Vagina (tissue), 2 donors: ENCODE data around the gene TLE7. TPM values are rescaled to one million over a fixed set of nuclear protein-coding genes. Genes with fewer than 3 reads are reported as not detected.

Experiments
- DNase-seq, 2 donors: peaks; one replicate each; pipeline ENCODE4 v3.0.0-alpha.2; 2017; ENCODE audit errors: extremely low spot score in 2 of 2
- H3K27ac ChIP-seq: fragments of 200-600 bp; sonication (generic); one replicate; pipeline ENCODE4 v1.5.1; 2019
- H3K27me3 ChIP-seq: fragments of 200-600 bp; sonication (generic); one replicate; pipeline ENCODE4 v1.5.1; 2019
- H3K36me3 ChIP-seq, 2 donors: fragments of 200-600 bp; sonication (generic); one replicate each; pipeline ENCODE4 v1.5.1; 2017 to 2019
- H3K4me1 ChIP-seq: fragments of 200-600 bp; sonication (generic); one replicate; pipeline ENCODE4 v1.5.1; 2019
- H3K4me3 ChIP-seq, 2 donors: fragments of 200-600 bp; sonication (generic); 1 replicate in 1 of 2; 2 replicates in 1 of 2; pipeline ENCODE4 v1.5.1; 2016 to 2019
- H3K9me3 ChIP-seq: fragments of 200-600 bp; sonication (generic); one replicate; pipeline ENCODE4 v1.5.1; 2019
- POLR2A ChIP-seq, 2 donors: fragments of 450-650 bp; IDR thresholded peaks; one replicate each; pipeline ENCODE4 v1.6.1; 2017; ENCODE audit warnings: antibody characterized with exemption in 2 of 2, mild to moderate bottlenecking in 2 of 2, moderate library complexity in 2 of 2
- POLR2AphosphoS5 ChIP-seq, 2 donors: sonication (generic); formaldehyde crosslinking; IDR thresholded peaks; one replicate each; pipeline ENCODE4 v1.9.0; 2017; ENCODE audit warnings: antibody characterized with exemption in 2 of 2, mild to moderate bottlenecking in 2 of 2, low read depth in 1 of 2; ENCODE audit not compliant: insufficient read depth in 1 of 2
- intact Hi-C: fragments of 100-400 bp; cut with DNase I; formaldehyde crosslinking; loops from one replicate; pipeline ENCODE4 v1.15.1; 2023
- total RNA-seq: library from RNA; depleted of rRNA; stranded (reverse); fragments of >200 nt; gene quantifications from one replicate; pipeline ENCODE4 v1.2.3, GENCODE V29; 2016
- TF ChIP-seq, protein P1 (sequence below), 3 experiments: fragments of 450-650 bp in 2 of 3; fragments of 200-600 bp in 1 of 3; sonication (generic) in 1 of 3; IDR thresholded peaks; one replicate each; pipeline ENCODE4 v1.5.1; 2017 to 2019; ENCODE audit warnings: antibody characterized with exemption in 3 of 3, mild to moderate bottlenecking in 2 of 3, moderate library complexity in 2 of 3

The TLE7 gene
- total RNA-seq, 1 donor from 2014 or later = not detected

DNA sequence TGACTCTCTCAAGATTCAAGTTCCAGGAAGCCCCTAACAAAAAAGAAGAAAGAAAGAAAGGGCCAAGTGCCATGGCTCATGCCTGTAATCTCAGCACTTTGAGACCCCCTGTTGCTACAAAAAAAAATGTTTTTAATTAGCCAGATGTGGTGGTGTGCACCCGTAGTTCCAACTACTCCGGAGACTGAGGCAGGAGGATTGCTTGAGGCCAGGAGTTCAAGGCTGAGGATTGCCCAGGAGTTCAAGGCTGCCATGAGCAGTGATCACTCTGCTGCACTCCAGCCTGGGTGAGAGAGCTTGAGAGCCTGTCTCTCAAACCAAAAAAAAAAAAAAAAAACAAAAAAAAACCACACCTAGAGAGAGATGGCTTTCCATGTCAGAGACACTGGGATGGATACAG, 18.8 kb downstream of the TLE7 start:
- Histone ChIP-seq H3K27me3 (peaks cover 4% of the 10 kb centered on the region), H3K4me1 (no peaks in the 10 kb centered on the region), H3K27ac (no peak overlapping the region), H3K36me3 (no peaks in the 10 kb centered on the region), H3K4me3 (no peak overlapping the region), H3K9me3 (no peaks in the 10 kb centered on the region)
- DNase-seq = no peak
- no peak for TF ChIP-seq POLR2A (IDR thresholded peaks at IDR 0.05)
- TF ChIP-seq, protein P1, sequence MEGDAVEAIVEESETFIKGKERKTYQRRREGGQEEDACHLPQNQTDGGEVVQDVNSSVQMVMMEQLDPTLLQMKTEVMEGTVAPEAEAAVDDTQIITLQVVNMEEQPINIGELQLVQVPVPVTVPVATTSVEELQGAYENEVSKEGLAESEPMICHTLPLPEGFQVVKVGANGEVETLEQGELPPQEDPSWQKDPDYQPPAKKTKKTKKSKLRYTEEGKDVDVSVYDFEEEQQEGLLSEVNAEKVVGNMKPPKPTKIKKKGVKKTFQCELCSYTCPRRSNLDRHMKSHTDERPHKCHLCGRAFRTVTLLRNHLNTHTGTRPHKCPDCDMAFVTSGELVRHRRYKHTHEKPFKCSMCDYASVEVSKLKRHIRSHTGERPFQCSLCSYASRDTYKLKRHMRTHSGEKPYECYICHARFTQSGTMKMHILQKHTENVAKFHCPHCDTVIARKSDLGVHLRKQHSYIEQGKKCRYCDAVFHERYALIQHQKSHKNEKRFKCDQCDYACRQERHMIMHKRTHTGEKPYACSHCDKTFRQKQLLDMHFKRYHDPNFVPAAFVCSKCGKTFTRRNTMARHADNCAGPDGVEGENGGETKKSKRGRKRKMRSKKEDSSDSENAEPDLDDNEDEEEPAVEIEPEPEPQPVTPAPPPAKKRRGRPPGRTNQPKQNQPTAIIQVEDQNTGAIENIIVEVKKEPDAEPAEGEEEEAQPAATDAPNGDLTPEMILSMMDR (IDR thresholded peaks at IDR 0.05) = no peak
- no peak for TF ChIP-seq POLR2AphosphoS5 (IDR thresholded peaks at IDR 0.05; ENCODE audit: insufficient read depth in 1 of 2, low read depth in 1 of 2)
- intact Hi-C loops = no loop called here

DNA sequence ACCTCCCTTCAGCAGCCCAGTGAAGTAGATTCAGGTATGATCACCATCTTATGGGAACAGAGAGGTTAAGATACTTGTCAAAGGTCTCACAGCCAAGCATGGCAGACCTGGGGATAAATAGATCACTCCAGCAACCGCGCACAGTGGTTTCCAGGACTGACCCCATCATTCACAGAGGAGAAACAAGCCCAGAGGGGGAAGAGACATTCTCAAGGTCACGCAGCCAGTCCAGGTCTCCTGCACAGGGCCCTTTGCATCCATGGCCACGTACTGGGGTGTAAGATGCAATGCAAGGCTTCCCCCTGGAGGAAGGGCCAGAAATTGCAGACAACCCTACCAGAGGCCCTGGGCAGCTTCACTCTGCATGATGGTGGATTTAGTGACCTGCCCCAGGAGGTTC, 19.9 kb downstream of the TLE7 start:
- H3K9me3 ChIP-seq = no peaks in the 10 kb centered on the region
- no peak for DNase-seq
- peaks cover 4% of the 10 kb centered on the region for H3K27me3 ChIP-seq
- H3K36me3 ChIP-seq = no peaks in the 10 kb centered on the region
- H3K4me1 ChIP-seq = no peaks in the 10 kb centered on the region
- no peak overlapping the region for H3K27ac ChIP-seq
- H3K4me3 ChIP-seq = no peak overlapping the region
- intact Hi-C loops = no loop called here
- TF ChIP-seq POLR2A (IDR thresholded peaks at IDR 0.05) = no peak
- TF ChIP-seq, protein P1 (IDR thresholded peaks at IDR 0.05) = no peak
- no peak for TF ChIP-seq POLR2AphosphoS5 (IDR thresholded peaks at IDR 0.05; ENCODE audit: insufficient read depth in 1 of 2, low read depth in 1 of 2)

DNA sequence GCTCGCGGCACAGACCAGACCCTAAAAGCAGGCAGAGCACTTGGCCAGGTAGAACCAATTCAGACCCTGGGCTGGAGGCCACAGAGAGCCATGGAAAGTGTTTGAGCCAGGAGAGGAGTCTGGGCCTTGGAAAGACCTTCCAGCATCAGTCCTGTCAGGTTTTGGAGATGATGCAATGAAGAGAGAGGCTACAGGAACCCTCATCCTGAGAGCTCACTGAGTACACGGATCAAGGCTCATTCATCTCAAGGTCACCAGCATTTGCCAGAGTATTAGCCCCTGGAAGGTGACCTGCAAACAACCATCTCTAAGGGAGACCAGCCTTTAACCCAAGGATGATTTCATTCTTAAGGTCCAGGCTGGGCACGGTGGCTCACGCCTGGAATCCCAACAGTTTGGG, 27.8 kb downstream of the TLE7 start:
- TF ChIP-seq POLR2AphosphoS5 (IDR thresholded peaks at IDR 0.05; ENCODE audit: insufficient read depth in 1 of 2, low read depth in 1 of 2) (no peak), POLR2A (IDR thresholded peaks at IDR 0.05) (no peak)
- TF ChIP-seq, protein P1 (IDR thresholded peaks at IDR 0.05) = no peak
- DNase-seq = no peak
- Histone ChIP-seq H3K27me3 (no peaks in the 10 kb centered on the region), H3K9me3 (no peaks in the 10 kb centered on the region), H3K36me3 (no peaks in the 10 kb centered on the region), H3K4me1 (peaks cover 8% of the 10 kb centered on the region), H3K4me3 (no peak overlapping the region), H3K27ac (no peak overlapping the region)
- intact Hi-C loops = no loop called here

DNA sequence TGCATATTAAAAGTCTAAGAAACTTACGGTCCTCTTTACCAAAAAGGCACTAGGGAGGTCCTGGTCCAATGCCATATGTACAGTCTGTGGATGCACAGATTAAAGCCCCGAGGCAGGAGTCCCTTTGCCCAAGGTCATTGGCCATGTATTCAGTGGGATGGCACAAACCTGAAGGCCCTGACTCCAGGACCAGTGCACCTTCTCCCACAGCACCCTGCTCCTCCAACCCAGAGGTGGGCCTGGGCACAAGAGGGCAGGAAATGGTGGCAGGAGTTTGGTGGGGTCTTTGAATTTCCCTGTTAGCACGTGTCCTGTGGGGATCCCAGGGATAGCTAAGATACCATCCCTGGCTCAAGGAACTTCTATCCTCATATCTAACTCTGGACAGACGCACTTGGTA, 28.5 kb downstream of the TLE7 start:
- Histone ChIP-seq H3K4me3 (no peak overlapping the region), H3K9me3 (no peaks in the 10 kb centered on the region), H3K36me3 (no peaks in the 10 kb centered on the region), H3K27me3 (no peaks in the 10 kb centered on the region), H3K27ac (no peak overlapping the region), H3K4me1 (peaks cover 8% of the 10 kb centered on the region)
- intact Hi-C loops = loop anchor here (2.0 kb wide), 1 partner anchor 85 kb away; no protein-coding TSS in a partner anchor
- TF ChIP-seq, protein P1 (IDR thresholded peaks at IDR 0.05) = no peak
- no peak for TF ChIP-seq POLR2AphosphoS5 (IDR thresholded peaks at IDR 0.05; ENCODE audit: insufficient read depth in 1 of 2, low read depth in 1 of 2)
- no peak for TF ChIP-seq POLR2A (IDR thresholded peaks at IDR 0.05)
- DNase-seq = no peak

DNA sequence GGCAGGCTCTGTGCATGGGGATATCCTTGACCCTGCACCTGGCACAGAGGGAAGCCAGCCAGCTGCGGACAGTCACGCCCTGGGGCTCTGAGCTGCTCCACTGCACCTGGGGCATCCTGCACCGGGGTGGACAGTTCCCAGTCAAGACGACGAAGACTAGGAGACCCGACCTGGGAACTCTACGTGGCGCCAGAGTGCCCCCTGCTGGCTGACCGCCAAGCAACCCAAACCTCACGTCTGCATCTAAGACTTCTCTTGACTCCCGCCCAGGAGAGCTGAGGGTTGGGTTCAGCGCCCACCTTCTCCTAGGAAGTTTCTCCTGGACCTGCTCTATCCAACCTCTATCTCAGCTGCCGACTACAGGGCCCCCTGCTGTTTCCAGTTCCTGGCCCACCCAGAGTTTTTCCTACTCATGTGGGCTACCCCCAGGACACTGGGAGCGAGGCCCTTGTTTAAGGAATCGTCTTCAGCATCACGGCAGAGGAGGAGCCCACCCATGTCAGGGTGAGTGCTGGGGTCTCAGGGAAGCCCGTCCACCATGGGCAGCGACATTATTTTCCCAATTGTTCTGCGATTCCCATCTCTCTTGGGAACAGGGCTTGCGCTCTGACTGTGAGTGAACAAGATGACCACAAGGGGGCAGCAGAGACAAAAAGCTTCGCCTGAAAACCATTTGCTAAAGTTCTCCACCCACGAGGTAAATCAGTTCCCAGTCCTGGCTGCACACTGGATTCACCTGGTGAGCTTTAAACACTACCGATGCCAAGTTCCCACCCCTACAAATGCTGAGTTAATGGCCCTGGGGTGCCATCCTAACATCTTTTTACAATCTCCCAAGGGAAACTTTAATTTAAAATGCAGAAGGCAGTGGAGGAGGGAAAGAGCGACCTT, 29.3 kb downstream of the TLE7 start:
- DNase-seq = no peak
- no peaks in the 10 kb centered on the region for H3K27me3 ChIP-seq

More for the DNA sequence above, 29.3 kb downstream of the TLE7 start:
- Histone ChIP-seq H3K4me3 (no peak overlapping the region), H3K4me1 (peaks cover 8% of the 10 kb centered on the region), H3K36me3 (no peaks in the 10 kb centered on the region), H3K9me3 (no peaks in the 10 kb centered on the region), H3K27ac (no peak overlapping the region)
- intact Hi-C loops = loop anchor here (2.0 kb wide), 1 partner anchor 86 kb away; no protein-coding TSS in a partner anchor
- no peak for TF ChIP-seq POLR2A (IDR thresholded peaks at IDR 0.05)
- TF ChIP-seq, protein P1 (IDR thresholded peaks at IDR 0.05) = peak; percentile 65 to 84 (median 79)
